RPMI8226 (cell line): ENCODE measurements around the gene SOD1.

Experiments used
- DNase-seq: peaks from one replicate; pipeline ENCODE4 v3.0.0-alpha.2; 2015

SOD1 gene

DNA sequence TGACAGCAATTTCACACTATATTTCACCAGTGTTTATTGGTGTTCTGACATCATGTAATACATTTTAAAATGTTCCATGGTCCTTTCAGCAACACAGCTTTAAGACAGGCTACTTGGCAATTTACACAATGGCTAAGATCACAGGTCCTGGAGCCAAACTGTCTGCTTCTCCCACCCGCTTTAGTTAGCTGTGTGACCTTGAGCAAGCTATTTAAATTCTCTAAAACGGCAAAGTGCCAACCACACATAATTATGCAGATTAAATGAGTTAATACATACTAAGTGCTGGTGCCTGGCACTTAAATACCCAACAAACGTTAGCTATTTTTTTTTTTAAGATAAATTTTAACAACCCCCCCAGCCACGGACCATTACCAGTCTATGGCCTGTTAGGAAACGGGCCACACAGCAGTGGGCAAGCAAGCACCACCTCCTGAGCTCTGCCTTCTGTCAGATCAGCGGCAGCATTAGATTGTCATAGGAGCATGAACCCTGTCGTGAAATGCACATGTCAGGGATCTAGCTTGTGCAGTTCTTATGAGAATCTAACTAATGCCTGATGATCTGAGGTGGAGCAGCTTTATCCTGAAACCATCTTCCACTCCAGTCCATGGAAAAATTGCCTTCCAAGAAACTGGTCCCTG is 26.9 kb downstream of the SOD1 start:
- no peak for DNase-seq

- no peak for DNase-seq
Measured at GRCh38 chr21:31687108-31687507, 27.6 kb downstream of the SOD1 start.

- no peak for DNase-seq
Measured at GRCh38 chr21:31688603-31689368, 29.3 kb downstream of the SOD1 start.

GRCh38 chr21:31693222-31693621 is 33.7 kb downstream of the SOD1 start:
- DNase-seq, result no peak

- no peak for DNase-seq
Measured at GRCh38 chr21:31696424-31696823, 36.9 kb downstream of the SOD1 start.

- DNase-seq, result no peak
Measured at GRCh38 chr21:31698461-31698860, 39.0 kb downstream of the SOD1 start.

- no peak for DNase-seq
Measured at GRCh38 chr21:31700040-31700439, 40.5 kb downstream of the SOD1 start.

DNA sequence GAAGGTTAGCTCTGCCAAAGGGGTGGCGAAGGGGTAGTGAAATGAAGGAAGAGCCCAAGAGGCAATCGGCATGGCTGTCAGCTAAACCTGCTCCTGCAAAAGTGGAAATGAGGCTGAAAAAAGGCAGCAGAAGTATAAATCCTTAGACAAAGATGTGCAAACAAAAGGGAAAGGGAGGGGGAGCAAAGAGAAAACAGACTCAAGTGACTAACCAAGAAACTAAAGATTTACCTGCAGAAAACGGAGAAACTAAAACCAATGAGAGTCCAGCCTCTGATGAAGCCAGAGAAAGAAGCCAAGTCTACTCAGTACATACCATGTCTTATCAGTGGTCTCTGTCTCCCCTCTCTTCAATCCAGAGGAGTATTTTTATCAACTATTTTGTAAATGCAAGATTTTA is 47.1 kb downstream of the SOD1 start:
- no peak for DNase-seq

DNA sequence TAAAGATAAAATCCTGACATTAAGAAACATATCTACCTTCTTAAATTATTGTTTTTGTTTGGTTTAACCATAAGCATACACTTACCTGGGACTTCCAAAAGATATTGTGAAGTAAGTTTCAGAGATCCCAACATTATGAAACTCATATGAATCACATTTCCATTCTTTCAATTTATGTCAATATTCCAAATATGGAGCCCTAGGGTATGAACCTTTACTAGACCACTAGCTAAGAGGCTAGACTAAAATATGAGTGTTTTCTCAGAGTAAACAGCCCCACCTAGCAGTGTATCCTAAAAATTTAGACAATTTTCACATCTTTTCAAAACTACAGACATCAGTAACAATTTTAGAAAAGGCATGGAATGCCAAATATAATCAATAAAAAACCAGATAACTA is 48.0 kb downstream of the SOD1 start:
- DNase-seq, result no peak

- no peak for DNase-seq
Measured at GRCh38 chr21:31708541-31708940, 49.0 kb downstream of the SOD1 start.

DNA sequence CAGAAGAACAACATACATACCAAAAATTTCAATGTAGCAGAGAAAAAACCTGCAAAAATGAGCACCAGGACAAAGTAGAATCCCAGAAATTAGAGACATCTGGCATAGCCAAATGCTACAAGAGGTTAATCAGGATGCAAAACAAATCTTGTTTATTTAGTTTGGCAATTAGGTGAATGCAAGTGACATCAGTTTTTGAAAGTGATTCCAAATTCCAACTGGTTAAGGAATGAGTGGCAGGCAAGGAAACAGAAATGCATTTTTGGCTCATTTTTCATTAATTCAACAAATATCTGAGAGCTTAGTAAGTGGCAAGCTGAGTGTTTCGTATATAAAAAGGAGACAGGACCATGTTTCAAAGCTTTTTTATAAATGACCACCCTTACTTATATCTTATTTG is 51.1 kb downstream of the SOD1 start:
- DNase-seq, result no peak

GRCh38 chr21:31711326-31711725 is 51.8 kb downstream of the SOD1 start:
- DNase-seq, result no peak

GRCh38 chr21:31711745-31712285 is 52.3 kb downstream of the SOD1 start:
- no peak for DNase-seq

DNA sequence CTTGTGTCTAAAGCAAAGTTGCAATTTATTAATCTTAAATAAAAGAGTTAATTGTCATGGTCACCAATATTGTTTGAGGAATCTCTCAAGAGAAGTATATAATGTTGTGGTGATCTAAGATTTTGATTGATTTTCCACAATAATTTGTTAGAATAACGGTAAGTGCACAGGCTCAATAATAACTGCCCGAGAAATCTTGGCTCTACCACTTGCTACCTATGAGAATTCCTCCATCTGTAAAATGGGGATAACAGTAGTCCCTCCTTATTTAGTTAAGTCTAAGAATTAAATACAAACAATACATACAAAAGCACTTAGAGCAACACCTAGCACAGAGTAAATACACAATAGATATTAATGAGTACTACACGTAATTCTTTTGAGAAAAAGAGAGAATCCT is 53.6 kb downstream of the SOD1 start:
- no peak for DNase-seq

GRCh38 chr21:31713973-31714740 is 54.7 kb downstream of the SOD1 start:
- no peak for DNase-seq

DNA sequence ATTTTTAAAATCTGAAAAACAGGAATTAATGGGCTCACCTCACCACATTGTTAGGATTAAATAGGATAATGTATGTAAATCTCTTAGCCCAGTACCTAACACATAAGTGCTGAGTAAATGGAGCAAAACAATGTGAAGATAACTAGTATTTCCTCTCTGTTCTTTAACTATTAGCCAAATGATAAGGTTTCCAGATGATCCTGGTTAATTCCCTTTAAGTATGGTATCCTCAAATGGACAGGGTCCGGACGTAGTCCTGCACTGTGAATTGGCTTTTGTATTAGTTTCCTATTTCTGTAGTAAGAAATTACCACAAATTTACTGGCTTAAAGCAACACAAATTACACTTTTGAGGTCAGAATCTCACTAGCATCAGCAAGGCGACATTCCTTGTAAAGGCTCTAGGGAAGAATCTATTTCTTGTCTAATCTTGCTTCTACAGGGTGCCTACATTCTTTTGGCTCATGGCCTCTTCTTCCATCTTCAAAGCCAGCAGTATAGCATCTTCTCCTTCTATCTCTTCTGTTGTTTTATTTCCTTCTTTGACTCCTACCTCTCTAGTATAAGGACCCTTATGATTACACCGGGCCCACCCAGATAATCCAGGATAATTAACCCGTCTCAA is 55.4 kb downstream of the SOD1 start:
- no peak for DNase-seq

GRCh38 chr21:31716106-31716505 is 56.6 kb downstream of the SOD1 start:
- DNase-seq, result no peak
